B cell (primary cell): ENCODE data around the gene NFE2L1. TPM values are rescaled to one million over a fixed set of nuclear protein-coding genes. Genes with fewer than 3 reads are reported as not detected.

ENCODE experiments used
- ATAC-seq: fragments of 200-7000 bp; cut with Tn5 transposase; one replicate; pipeline ENCODE4 v1.10.0; 2021; ENCODE audit warnings: low read depth, mild to moderate bottlenecking, moderate number of reproducible peaks, moderate library complexity
- CTCF ChIA-PET: fragments of 350-600 bp; sonication (Branson Sonifier 250); formaldehyde crosslinking; loops from one replicate; lab custom pipeline; 2021; ENCODE audit warnings: antibody characterized with exemption, inconsistent platforms; lab: Charles Lee
- POLR2A ChIA-PET: fragments of 350-600 bp; sonication (Branson Sonifier 250); formaldehyde crosslinking; loops from one replicate; lab custom pipeline; 2021; ENCODE audit warnings: antibody characterized with exemption; lab: Charles Lee
- DNase-seq: peaks from one replicate; pipeline ENCODE4 v3.0.0; 2013
- H2AFZ ChIP-seq: 2 replicates; pipeline ENCODE4 v1.6.1; 2012; ENCODE audit warnings: mild to moderate bottlenecking, low read depth, low read length; ENCODE audit not compliant: insufficient read depth, poor library complexity, severe bottlenecking
- H3K27ac ChIP-seq, 2 donors: 1 replicate in 1 of 2; 2 replicates in 1 of 2; pipeline ENCODE4 v1.5.1; 2012 to 2013; ENCODE audit warnings: low read length in 2 of 2, mild to moderate bottlenecking in 2 of 2, moderate library complexity in 1 of 2
- H3K27me3 ChIP-seq, 4 experiments: fragments of 200-600 bp in 1 of 4; sonication (generic) in 1 of 4; replicated peaks in 1 of 4; 1 replicate in 2 of 4; 2 replicates in 2 of 4; pipeline versions ENCODE4 v1.6.1 to v1.7.0; 2013 to 2016; ENCODE audit warnings: low read length in 3 of 4, mild to moderate bottlenecking in 2 of 4, mixed read lengths in 1 of 4, moderate library complexity in 1 of 4; ENCODE audit not compliant: insufficient read depth in 4 of 4, control insufficient read depth in 3 of 4; ENCODE audit errors: control extremely low read depth in 1 of 4
- H3K36me3 ChIP-seq, 2 experiments: replicated peaks in 1 of 2; 1 replicate in 1 of 2; 2 replicates in 1 of 2; pipeline versions ENCODE4 v1.6.1 to v1.7.1; 2013; ENCODE audit warnings: low read length in 1 of 2; ENCODE audit not compliant: insufficient read depth in 2 of 2, control insufficient read depth in 1 of 2; ENCODE audit errors: control extremely low read depth in 1 of 2, extremely low read depth in 1 of 2
- H3K4me1 ChIP-seq, 2 donors: fragments of 200-600 bp in 1 of 2; sonication (generic) in 1 of 2; 1 replicate in 1 of 2; 2 replicates in 1 of 2; pipeline versions ENCODE4 v1.5.1 to v1.6.1; 2013 to 2017; ENCODE audit warnings: low read length in 2 of 2; ENCODE audit not compliant: control insufficient read depth in 2 of 2, insufficient read depth in 2 of 2
- H3K4me2 ChIP-seq: replicated peaks from 2 replicates; pipeline ENCODE3; 2012; ENCODE audit warnings: mild to moderate bottlenecking, low read depth, low read length; ENCODE audit not compliant: poor library complexity, severe bottlenecking
- H3K4me3 ChIP-seq, 5 experiments: fragments of 200-600 bp in 1 of 5; sonication (generic) in 1 of 5; 1 replicate in 3 of 5; 2 replicates in 2 of 5; pipeline versions ENCODE4 v1.5.1 to v1.7.0; 2011 to 2016; ENCODE audit warnings: low read length in 4 of 5, mild to moderate bottlenecking in 4 of 5, low read depth in 2 of 5, control low read depth in 1 of 5, moderate library complexity in 1 of 5; ENCODE audit not compliant: insufficient read depth in 1 of 5; ENCODE audit errors: control extremely low read depth in 1 of 5, extremely low read depth in 1 of 5
- H3K79me2 ChIP-seq: fragments of 200-600 bp; sonication (generic); one replicate; pipeline ENCODE4 v1.6.0; 2016; ENCODE audit warnings: low read length; ENCODE audit not compliant: control insufficient read depth, insufficient read depth
- H3K9ac ChIP-seq: fragments of 200-600 bp; sonication (generic); 2 replicates; pipeline ENCODE4 v1.6.1; 2017; ENCODE audit warnings: mild to moderate bottlenecking, low read length, moderate library complexity
- H3K9me3 ChIP-seq, 3 donors: one replicate each; pipeline versions ENCODE4 v1.6.1 to v1.7.1; 2013; ENCODE audit warnings: low read length in 2 of 3; ENCODE audit not compliant: control insufficient read depth in 2 of 3, insufficient read depth in 1 of 3; ENCODE audit errors: control extremely low read depth in 1 of 3
- H4K20me1 ChIP-seq: 2 replicates; pipeline ENCODE4 v1.6.0; 2012; ENCODE audit warnings: mild to moderate bottlenecking, low read length; ENCODE audit not compliant: insufficient read depth, control insufficient read depth, poor library complexity, severe bottlenecking
- H3K27ac Mint-ChIP-seq: one replicate; pipeline ENCODE4 v1.8.0; 2021; ENCODE audit warnings: mixed read lengths
- H3K27me3 Mint-ChIP-seq: one replicate; pipeline ENCODE4 v1.8.0; 2021; ENCODE audit warnings: mixed read lengths
- H3K4me1 Mint-ChIP-seq: one replicate; pipeline ENCODE4 v1.8.0; 2021; ENCODE audit warnings: mixed read lengths
- H3K4me3 Mint-ChIP-seq: one replicate; pipeline ENCODE4 v1.8.0; 2021; ENCODE audit warnings: mixed read lengths
- H3K9me3 Mint-ChIP-seq: one replicate; pipeline ENCODE4 v1.8.0; 2022; ENCODE audit warnings: mixed read lengths; ENCODE audit not compliant: insufficient read depth
- EZH2 ChIP-seq: IDR thresholded peaks from 2 replicates; pipeline ENCODE4 v1.6.1; 2012; ENCODE audit warnings: borderline replicate concordance, low read depth, mild to moderate bottlenecking, moderate library complexity, low read length; ENCODE audit not compliant: insufficient read depth, poor library complexity, severe bottlenecking
- WGBS: methylation state at CpG from one replicate; pipeline ENCODE4 v1.1.5; 2013; ENCODE audit warnings: missing lambda C conversion rate; ENCODE audit not compliant: insufficient coverage; 5-methylcytosine and 5-hydroxymethylcytosine counted together
- intact Hi-C: fragments of 100-400 bp; cut with micrococcal nuclease; formaldehyde crosslinking; loops from one replicate; pipeline ENCODE4 v1.10.0; 2022
- polyA plus RNA-seq: library from polyadenylated mRNA; depleted of rRNA; stranded (reverse); fragments of >200 nt; gene quantifications from 2 replicates; pipeline ENCODE4 v1.2.3, GENCODE V29; 2012
- total RNA-seq, 2 donors: library from RNA; stranded (reverse); fragments of 120-200 nt in 1 of 2; gene quantifications; 1 replicate in 1 of 2; 2 replicates in 1 of 2; pipeline versions ENCODE4 v1.2.3 to v1.2.4, GENCODE V29; 2013 to 2022
- TF ChIP-seq, protein P1 (sequence below): fragments of 200-600 bp; IDR thresholded peaks from one replicate; pipeline ENCODE4 v1.8.0; 2022; ENCODE audit warnings: antibody characterized with exemption, mild to moderate bottlenecking

NFE2L1 gene
- total and polyA plus RNA-seq, 2 donors (not counting 1 experiment from before 2014, with no cell fraction given) = 25.2 to 66.4 TPM

DNA sequence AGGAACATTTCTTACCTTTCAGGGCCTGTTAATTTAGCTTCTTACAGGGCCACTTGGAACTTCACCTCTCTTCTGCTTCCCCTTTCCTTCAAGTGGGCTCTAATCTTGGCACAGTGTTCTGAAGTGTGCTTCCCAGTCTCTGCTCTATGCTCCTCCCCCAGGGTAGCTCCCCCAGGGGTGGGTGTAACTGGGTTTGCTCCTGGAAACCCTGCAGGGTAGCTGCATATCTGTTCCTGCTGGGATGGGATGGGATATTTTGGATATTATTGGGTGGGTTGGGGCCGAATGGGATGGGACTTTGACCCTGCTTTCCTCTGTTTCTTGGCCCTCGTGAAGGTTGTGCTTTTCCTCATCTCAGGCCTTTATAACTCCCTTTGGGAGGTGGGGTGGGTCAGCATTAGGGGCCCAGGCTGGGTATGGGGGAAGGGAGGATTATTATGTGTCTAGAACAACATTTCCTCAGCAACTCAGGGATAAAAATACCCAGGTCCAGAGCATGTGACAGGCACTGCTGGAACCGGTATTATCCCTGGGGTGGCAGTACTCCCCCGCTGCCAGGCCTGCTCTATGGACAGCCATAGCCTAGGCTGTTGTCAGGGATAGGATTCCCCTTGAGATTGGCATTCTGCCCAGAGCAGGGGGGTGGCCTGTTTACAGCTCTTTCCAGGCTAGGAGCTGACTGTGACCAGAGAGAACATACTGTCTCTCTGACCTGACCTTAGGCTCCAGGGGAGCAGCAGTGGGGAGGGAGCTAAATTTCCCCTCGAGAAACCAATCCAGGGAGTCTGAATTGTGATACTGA lies 5.0 kb downstream of the NFE2L1 start:
- DNase-seq (no peak), ATAC-seq (no peak)
- ChIA-PET CTCF (interaction anchor here (0.6 to 5.1 kb wide), 3 partner anchors 18 to 27 kb away, joined by 4 to 28 read pairs (median 5); no protein-coding TSS in a partner anchor), POLR2A (no interaction called here)
- Mint-ChIP-seq H3K4me1 (peaks cover 71% of the 10 kb centered on the region), H3K27me3 (no peaks in the 10 kb centered on the region), H3K27ac (peak overlapping the region; percentile 37), H3K4me3 (peak overlapping the region; percentile 29), H3K9me3 (no peaks in the 10 kb centered on the region)
- Histone ChIP-seq H3K79me2 (peaks cover 81% of the 10 kb centered on the region), H3K9ac (no peak overlapping the region), H3K4me2 (peak overlapping the region; percentile 1), H2AFZ (no peak overlapping the region), H3K36me3 (peaks cover 4 to 56% of the 10 kb centered on the region in 2 experiments), H3K9me3 (no peaks in the 10 kb centered on the region), H3K4me1 (peaks cover 39 to 50% of the 10 kb centered on the region in 2 donors), H3K4me3 (no peak overlapping the region), H3K27ac (peak overlapping the region in 1 of 2 donors; percentile 13), H4K20me1 (peaks cover 60% of the 10 kb centered on the region), H3K27me3 (no peaks in the 10 kb centered on the region)
- intact Hi-C loops = no loop called here
- 100% methylated on average over 2 of the region's 5 CpGs for WGBS
- TF ChIP-seq, protein P1, sequence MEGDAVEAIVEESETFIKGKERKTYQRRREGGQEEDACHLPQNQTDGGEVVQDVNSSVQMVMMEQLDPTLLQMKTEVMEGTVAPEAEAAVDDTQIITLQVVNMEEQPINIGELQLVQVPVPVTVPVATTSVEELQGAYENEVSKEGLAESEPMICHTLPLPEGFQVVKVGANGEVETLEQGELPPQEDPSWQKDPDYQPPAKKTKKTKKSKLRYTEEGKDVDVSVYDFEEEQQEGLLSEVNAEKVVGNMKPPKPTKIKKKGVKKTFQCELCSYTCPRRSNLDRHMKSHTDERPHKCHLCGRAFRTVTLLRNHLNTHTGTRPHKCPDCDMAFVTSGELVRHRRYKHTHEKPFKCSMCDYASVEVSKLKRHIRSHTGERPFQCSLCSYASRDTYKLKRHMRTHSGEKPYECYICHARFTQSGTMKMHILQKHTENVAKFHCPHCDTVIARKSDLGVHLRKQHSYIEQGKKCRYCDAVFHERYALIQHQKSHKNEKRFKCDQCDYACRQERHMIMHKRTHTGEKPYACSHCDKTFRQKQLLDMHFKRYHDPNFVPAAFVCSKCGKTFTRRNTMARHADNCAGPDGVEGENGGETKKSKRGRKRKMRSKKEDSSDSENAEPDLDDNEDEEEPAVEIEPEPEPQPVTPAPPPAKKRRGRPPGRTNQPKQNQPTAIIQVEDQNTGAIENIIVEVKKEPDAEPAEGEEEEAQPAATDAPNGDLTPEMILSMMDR = no peak
- TF ChIP-seq EZH2 = no peak

DNA sequence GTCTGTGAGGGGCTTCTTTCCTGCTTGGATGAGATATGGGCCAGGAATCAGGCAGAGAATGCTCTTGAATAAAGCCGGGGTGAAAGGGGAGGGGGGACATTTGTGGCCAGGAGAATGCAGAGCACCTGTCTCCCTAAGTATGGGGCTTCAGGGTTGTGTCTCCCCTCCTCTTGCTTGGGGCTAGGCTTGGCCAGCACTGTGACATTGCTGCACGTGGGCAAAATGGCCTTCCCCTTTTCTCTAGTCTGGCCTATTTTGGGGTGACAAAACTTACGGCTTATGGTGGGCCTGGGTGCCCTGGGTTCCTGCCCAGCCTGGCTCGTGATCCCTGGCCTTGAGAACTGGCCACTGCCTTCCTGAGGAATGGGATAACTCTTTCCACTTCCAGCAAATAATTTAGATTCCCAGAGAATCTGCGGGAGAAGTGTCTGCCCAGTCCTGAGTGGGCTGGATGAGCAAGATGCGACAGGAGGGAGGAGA lies 5.6 kb downstream of the NFE2L1 start:
- Histone ChIP-seq H3K27me3 (no peaks in the 10 kb centered on the region), H3K4me1 (peaks cover 39 to 48% of the 10 kb centered on the region in 2 donors), H3K9ac (no peak overlapping the region), H3K27ac (peak overlapping the region in 1 of 2 donors; percentile 13), H3K9me3 (no peaks in the 10 kb centered on the region), H3K36me3 (peaks cover 4 to 62% of the 10 kb centered on the region in 2 experiments), H3K79me2 (peaks cover 75% of the 10 kb centered on the region), H3K4me3 (no peak overlapping the region), H4K20me1 (peaks cover 65% of the 10 kb centered on the region), H3K4me2 (no peak overlapping the region), H2AFZ (no peak overlapping the region)
- Mint-ChIP-seq H3K9me3 (no peaks in the 10 kb centered on the region), H3K4me3 (no peak overlapping the region), H3K27ac (peak overlapping the region; percentile 37), H3K27me3 (no peaks in the 10 kb centered on the region), H3K4me1 (peaks cover 68% of the 10 kb centered on the region)
- intact Hi-C loops = no loop called here
- ATAC-seq (no peak), DNase-seq (no peak)
- WGBS = 81% methylated on average over 4 of the region's 6 CpGs
- no peak for TF ChIP-seq EZH2
- TF ChIP-seq, protein P1 = no peak
- ChIA-PET CTCF (interaction anchor here (1.4 to 5.1 kb wide), 3 partner anchors 20 to 55 kb away, joined by 3 to 28 read pairs (median 5); no protein-coding TSS in a partner anchor), POLR2A (no interaction called here)
